Breast epithelium (tissue), 4 donors: Measurements from ENCODE around the gene OBSCN. TPM values are rescaled to one million over a fixed set of nuclear protein-coding genes. Genes with fewer than 3 reads are reported as not detected.

Source experiments
- DNase-seq, 2 donors: peaks; one replicate each; pipeline ENCODE4 v3.0.0-alpha.2; 2019; ENCODE audit warnings: low spot score in 2 of 2
- H3K27ac ChIP-seq, 2 donors: fragments of 200-600 bp; sonication (generic) in 1 of 2; one replicate each; pipeline ENCODE4 v1.5.1; 2016 to 2019; ENCODE audit warnings: mild to moderate bottlenecking in 1 of 2
- H3K27me3 ChIP-seq, 2 donors: fragments of 200-600 bp; sonication (generic) in 1 of 2; one replicate each; pipeline versions ENCODE4 v1.5.1 to v1.6.0; 2017 to 2019; ENCODE audit warnings: control low read depth in 1 of 2, mild to moderate bottlenecking in 1 of 2
- H3K36me3 ChIP-seq: fragments of 200-600 bp; one replicate; pipeline ENCODE4 v1.5.1; 2019
- H3K4me1 ChIP-seq, 2 donors: fragments of 200-600 bp; sonication (generic); one replicate each; pipeline ENCODE4 v1.5.1; 2016 to 2019; ENCODE audit warnings: control low read depth in 1 of 2
- H3K4me3 ChIP-seq, 3 donors: fragments of 200-600 bp; sonication (generic); 1 replicate in 2 of 3; 2 replicates in 1 of 3; pipeline ENCODE4 v1.5.1; 2016 to 2019; ENCODE audit warnings: mild to moderate bottlenecking in 3 of 3, moderate library complexity in 2 of 3
- H3K9me3 ChIP-seq, 2 donors: fragments of 200-600 bp; sonication (generic) in 1 of 2; one replicate each; pipeline ENCODE4 v1.5.1; 2016 to 2019; ENCODE audit warnings: control low read depth in 1 of 2
- CTCF ChIP-seq, 3 donors: fragments of 450-650 bp; IDR thresholded peaks; one replicate each; pipeline ENCODE4 v1.5.1; 2016 to 2017; ENCODE audit warnings: antibody characterized with exemption in 3 of 3, mild to moderate bottlenecking in 3 of 3, moderate library complexity in 3 of 3
- POLR2A ChIP-seq: fragments of 450-650 bp; IDR thresholded peaks from one replicate; pipeline ENCODE4 v1.6.1; 2016; ENCODE audit warnings: antibody characterized with exemption, mild to moderate bottlenecking, moderate library complexity
- POLR2AphosphoS5 ChIP-seq, 3 donors: sonication (generic); formaldehyde crosslinking; IDR thresholded peaks; one replicate each; pipeline ENCODE4 v1.6.1; 2017; ENCODE audit warnings: antibody characterized with exemption in 3 of 3
- intact Hi-C: fragments of 100-400 bp; cut with DNase I; formaldehyde crosslinking; loops from one replicate; pipeline ENCODE4 v1.15.1; 2023; ENCODE audit warnings: low total_unique reads
- total RNA-seq, 3 donors: library from RNA; depleted of rRNA; stranded (reverse); fragments of >200 nt; gene quantifications; one replicate each; pipeline ENCODE4 v1.1.0, GENCODE V29; 2016

Gene OBSCN
- total RNA-seq, 3 donors from 2014 or later: 3.0 to 40.0 (median 27.9) TPM

- intact Hi-C loops: no loop called here
- DNase-seq: no peak
- TF ChIP-seq POLR2AphosphoS5 (IDR thresholded peaks at IDR 0.05) (no peak), CTCF (IDR thresholded peaks at IDR 0.05) (no peak), POLR2A (no peak)
- H3K27me3 ChIP-seq: no peaks in the 10 kb centered on the region
- H3K4me1 ChIP-seq: peaks cover 9 to 16% of the 10 kb centered on the region in 2 donors
- H3K27ac ChIP-seq: no peak overlapping the region
- H3K36me3 ChIP-seq: no peaks in the 10 kb centered on the region
- H3K9me3 ChIP-seq: no peaks in the 10 kb centered on the region
- H3K4me3 ChIP-seq: no peak overlapping the region
Observed at GRCh38 chr1:228402641-228403025, 194.8 kb downstream of the OBSCN start.

GRCh38 chr1:228403231-228403631 is 195.4 kb downstream of the OBSCN start:
- Histone ChIP-seq H3K27me3 (no peaks in the 10 kb centered on the region), H3K27ac (no peak overlapping the region), H3K4me3 (no peak overlapping the region), H3K4me1 (peaks cover 9 to 21% of the 10 kb centered on the region in 2 donors), H3K36me3 (no peaks in the 10 kb centered on the region), H3K9me3 (no peaks in the 10 kb centered on the region)
- intact Hi-C loops: no loop called here
- no peak for DNase-seq
- TF ChIP-seq CTCF (IDR thresholded peaks at IDR 0.05) (no peak), POLR2A (no peak), POLR2AphosphoS5 (IDR thresholded peaks at IDR 0.05) (no peak)

GRCh38 chr1:228404107-228404720 is 196.4 kb downstream of the OBSCN start:
- H3K27ac ChIP-seq: no peak overlapping the region
- H3K27me3 ChIP-seq: no peaks in the 10 kb centered on the region
- no peak overlapping the region for H3K4me3 ChIP-seq
- intact Hi-C loops: no loop called here
- TF ChIP-seq POLR2AphosphoS5 (IDR thresholded peaks at IDR 0.05) (no peak), CTCF (IDR thresholded peaks at IDR 0.05) (no peak), POLR2A (no peak)
- peaks cover 9 to 21% of the 10 kb centered on the region in 2 donors for H3K4me1 ChIP-seq
- H3K9me3 ChIP-seq: no peaks in the 10 kb centered on the region
- H3K36me3 ChIP-seq: no peaks in the 10 kb centered on the region
- no peak for DNase-seq

- Histone ChIP-seq H3K36me3 (no peaks in the 10 kb centered on the region), H3K27me3 (no peaks in the 10 kb centered on the region), H3K9me3 (no peaks in the 10 kb centered on the region), H3K27ac (peak overlapping the region; percentile 79 to 80), H3K4me3 (peak overlapping the region; percentile 91 to 98 (median 94)), H3K4me1 (peaks cover 9 to 21% of the 10 kb centered on the region in 2 donors)
- intact Hi-C loops: no loop called here
- TF ChIP-seq POLR2AphosphoS5 (IDR thresholded peaks at IDR 0.05) (no peak), POLR2A (no peak), CTCF (IDR thresholded peaks at IDR 0.05) (no peak)
- no peak for DNase-seq
Observed at GRCh38 chr1:228405200-228405978, 197.5 kb downstream of the OBSCN start.

- no peaks in the 10 kb centered on the region for H3K27me3 ChIP-seq
- no peak for DNase-seq
- H3K4me3 ChIP-seq: peak overlapping the region; percentile 91 to 98 (median 94)
- peaks cover 9 to 21% of the 10 kb centered on the region in 2 donors for H3K4me1 ChIP-seq
- H3K9me3 ChIP-seq: no peaks in the 10 kb centered on the region
- no peak for TF ChIP-seq POLR2AphosphoS5 (IDR thresholded peaks at IDR 0.05)
- no peak for TF ChIP-seq POLR2A
- TF ChIP-seq CTCF (IDR thresholded peaks at IDR 0.05): no peak
- intact Hi-C loops: no loop called here
- no peaks in the 10 kb centered on the region for H3K36me3 ChIP-seq
- peak overlapping the region; percentile 79 to 80 for H3K27ac ChIP-seq
Observed at GRCh38 chr1:228405979-228406228, 198.1 kb downstream of the OBSCN start.
